Amniotic epithelial cell (primary cell): ENCODE data around the gene EPS8.
A peak's percentile ranks its signal among the peaks of the same experiment; 100 is the strongest.

ENCODE experiments used
- DNase-seq: peaks from one replicate; pipeline ENCODE4 v3.0.0-alpha.2; 2010; ENCODE audit warnings: low read depth

The EPS8 gene

DNA sequence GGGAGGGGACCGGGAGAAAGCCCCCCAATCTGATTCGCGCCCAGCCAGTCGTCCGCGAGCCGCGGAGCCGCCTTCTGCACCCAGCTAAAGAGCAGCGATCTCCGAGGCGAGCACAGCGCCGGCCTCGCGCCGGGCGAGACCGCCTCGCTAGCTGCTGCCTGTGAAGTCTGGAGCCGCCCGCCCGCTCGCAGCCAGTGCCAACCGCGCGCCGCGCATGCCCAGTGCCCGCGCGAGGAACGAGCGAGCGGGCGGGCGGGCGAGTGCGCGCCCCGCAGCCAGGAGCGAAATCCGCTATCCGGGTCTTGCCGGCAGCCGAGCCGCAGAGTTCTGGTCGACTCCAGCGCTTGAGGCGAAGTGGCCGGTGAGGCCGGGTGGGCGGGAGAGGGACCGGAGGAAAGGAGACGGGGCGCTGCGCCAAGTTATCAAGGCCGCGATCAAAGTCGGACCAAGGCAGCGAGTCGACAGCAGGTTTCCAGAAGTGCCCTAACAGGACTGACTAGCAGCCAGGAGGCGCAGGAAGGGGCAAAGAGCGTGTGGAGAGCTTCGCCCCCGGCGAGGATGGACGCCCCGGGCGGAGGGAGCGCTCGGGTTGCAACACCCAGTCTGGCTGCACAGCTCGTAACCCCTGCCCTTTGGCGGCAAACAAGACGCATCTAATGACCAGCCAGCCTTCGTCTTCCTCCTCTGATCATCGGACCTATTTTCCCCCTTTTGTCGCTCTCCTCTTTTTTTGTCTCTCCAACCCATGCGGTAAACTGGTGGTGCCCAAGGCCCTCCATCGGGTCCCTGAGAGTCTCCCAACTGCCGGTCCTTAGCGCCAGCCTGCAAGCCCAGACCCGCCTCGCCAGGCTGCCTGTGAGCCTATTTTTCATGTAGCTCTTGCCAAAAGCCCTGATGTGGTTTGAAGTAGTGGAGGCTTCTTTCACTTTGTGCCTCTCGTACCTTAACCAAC lies at the start of gene EPS8:
Gene EPS8 (minus strand): TSS at position 169 of the 952 bp plus-strand sequence. CDS start 106,437 bp downstream, outside the sequence.
- peak; percentile 87 for DNase-seq

DNA sequence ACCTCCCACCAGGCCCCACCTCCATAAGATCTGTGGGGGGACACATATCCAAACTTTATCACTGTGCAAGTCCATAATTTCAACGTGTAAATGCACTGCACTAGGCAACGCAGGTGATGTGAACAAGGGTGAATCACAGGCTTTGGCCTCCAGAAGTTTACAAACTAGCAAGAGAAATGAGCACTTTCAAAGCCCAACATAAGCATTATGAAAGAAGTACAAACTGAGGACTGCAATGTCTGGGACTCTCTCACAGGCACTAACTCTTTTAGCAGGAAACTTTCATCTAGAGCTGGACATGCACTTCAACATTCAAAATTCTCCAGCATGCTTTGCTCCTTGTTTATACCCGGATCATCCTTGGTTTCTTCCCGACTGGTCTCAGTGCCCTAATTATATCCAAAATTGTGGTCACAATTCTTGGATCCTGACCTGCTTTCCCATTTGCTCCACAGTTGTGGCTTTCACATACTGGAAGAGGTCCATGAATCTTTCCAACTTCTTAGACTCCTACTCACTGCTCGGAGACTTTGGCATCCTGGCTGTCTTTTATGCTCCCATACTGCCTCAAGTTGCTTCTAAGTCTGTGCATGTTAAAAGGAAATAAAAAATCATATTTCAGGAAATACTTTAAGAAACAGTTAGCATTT lies 48.1 kb upstream of the EPS8 start:
- DNase-seq, result peak; percentile 27

DNA sequence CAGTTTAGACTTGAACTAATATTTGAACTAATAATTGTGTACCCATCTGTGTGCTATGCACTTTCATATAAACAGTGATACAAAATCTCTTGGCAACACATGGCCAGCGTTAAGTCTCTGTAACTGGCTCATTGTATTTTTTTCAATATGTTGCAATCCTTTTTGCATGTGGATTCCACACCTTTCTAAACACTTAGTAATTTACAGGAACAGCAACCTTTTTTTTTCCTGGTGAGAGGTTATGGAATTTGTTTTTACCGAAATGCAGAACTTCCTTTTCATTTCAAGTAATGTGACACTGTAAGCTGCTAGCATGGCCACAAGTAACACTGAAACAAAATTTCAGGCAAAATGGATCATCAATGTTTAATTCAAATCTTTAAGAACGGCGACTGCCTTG lies 45.4 kb upstream of the EPS8 start:
- peak; percentile 29 for DNase-seq

DNA sequence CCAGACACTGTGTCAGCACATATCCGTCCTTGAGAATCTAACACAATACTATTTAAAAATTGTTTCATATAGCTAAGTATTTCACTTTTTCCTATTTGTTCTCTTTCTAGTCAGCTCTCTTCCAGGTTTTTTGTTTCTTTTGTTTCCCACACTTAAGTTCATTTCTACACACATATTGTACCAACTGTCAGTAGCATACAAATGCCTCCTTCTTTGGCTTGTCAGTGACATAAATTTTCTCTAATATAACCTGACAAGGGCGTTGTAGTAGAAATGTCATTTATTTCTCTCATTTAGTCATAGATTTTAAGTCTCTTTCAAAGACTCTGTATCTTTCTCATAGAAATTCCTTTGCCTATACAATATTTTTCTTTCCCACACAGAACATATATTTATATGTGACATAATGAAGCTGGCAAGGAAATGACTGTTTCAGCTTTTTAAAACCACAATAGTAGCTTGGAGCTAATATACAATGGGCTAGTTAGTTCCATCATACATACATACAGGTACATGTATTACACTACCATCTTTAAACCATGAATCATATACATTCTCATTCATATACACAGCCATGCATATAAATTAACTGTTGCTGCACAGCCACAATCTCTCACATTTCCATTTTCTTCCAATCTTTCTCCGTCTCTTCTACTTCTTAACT lies 42.3 kb upstream of the EPS8 start:
- no peak for DNase-seq

- DNase-seq, result peak; percentile 85
Observed at GRCh38 chr12:15830538-15830937, 41.4 kb upstream of the EPS8 start.

DNA sequence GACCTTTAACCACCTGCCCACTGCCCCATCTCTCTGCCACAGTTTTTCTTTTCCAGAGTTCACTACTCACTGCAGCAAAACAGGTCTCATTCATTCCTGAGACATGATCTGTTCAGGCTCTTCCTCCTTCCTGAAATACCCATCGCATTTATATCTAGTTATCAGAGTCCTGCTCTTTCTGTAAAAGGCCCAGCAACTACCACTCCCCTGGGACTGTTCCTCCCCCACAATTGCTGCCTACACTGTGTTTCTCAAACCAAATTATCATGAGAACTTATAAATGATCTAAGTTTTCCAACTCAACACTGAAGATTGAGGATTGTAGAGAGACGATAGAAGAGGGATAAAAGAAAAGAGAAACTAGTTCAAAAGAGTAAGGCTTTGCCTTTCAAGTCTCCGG lies 40.8 kb upstream of the EPS8 start:
- peak; percentile 49 for DNase-seq

GRCh38 chr12:15829255-15829654 lies 40.1 kb upstream of the EPS8 start:
- no peak for DNase-seq

- peak; percentile 35 for DNase-seq
Observed at GRCh38 chr12:15827136-15827535, 37.9 kb upstream of the EPS8 start.

- DNase-seq, result no peak
Observed at GRCh38 chr12:15824516-15824915, 35.3 kb upstream of the EPS8 start.

- DNase-seq, result no peak
Observed at GRCh38 chr12:15823360-15824128, 34.4 kb upstream of the EPS8 start.

GRCh38 chr12:15819644-15820437 lies 30.7 kb upstream of the EPS8 start:
- no peak for DNase-seq

GRCh38 chr12:15818418-15818817 lies 29.2 kb upstream of the EPS8 start:
- DNase-seq, result no peak

- DNase-seq, result no peak
Observed at GRCh38 chr12:15815730-15816129, 26.5 kb upstream of the EPS8 start.

DNA sequence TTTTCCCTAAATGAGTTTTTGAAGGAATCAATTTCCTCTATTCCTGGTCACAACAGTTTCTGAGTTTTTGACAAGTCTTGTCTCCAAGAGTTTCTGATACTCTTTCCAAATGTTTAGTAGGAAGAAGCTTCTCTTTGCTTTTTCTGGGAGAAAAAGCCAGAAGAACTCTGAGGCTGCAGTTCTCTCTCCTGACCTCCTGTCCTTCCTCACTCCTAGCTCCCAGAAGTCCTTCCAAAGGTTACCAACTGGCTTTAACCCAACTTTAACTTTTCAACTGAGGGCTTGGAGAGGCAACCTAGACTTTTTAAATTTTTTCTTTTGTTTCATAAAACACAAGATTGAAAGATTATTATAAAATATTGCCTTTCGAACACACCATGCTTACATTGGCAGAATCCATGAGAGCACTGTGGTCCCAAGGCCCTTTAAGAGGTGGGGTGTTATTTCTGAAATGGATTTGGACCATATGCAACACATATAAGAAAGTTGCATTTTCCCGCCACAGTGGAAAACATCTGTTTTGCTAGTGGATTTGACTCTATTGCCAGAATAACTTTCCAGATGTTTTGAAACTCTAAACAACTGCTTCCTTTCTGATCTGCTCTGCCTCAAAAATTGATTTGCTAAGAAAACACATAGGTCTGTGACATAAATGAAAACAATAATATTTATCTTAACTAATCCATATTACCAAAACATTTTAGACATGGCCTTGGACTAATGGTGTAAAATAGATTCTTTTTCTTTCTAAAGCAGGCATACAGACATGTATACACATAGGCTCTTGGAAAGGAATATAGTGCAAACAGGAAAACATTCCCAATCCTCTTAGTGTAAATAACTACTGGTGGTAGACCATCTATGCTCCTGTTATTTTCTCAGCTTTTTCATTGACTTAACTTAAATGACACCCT lies 22.3 kb upstream of the EPS8 start:
- no peak for DNase-seq

DNA sequence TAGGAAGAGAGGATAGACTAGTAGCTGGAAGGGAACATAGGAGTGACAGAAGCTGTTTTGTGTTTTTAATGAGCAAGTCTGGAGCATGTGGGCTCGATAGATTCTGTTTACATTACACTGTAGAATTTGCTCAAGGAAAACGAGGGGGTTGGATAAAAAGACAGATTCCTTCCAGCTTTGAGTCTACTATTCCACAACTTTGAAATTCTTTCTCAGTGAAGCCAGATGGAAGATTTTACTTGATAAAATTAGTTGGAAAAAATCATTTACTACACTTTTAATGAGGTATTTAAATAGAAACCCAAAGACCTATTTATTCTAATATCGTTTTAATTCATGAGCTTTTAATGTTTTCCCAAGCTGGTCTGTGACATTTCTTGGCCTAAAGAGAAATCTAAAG lies 19.5 kb upstream of the EPS8 start:
- DNase-seq, result peak; percentile 47

GRCh38 chr12:15808250-15808649 lies 19.1 kb upstream of the EPS8 start:
- DNase-seq, result no peak

DNA sequence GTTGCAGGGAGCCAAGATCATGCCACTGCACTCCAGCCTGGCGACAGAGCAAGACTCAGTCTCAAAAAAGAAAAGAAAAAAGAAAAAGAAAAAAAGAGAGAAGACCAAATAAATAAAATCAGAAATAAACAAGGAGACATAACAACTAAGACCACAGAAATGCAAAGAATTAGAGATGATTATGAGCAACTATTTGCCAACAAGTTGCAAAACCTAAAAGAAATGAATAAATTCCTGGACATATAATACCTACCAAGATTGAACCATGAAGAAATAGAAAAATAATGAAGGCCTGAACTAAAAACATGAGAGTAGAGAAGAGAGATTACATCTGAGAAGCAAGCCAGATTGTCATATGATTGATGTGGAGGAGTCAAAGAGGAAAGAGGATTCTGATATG lies 17.6 kb upstream of the EPS8 start:
- DNase-seq, result peak; percentile 66

DNA sequence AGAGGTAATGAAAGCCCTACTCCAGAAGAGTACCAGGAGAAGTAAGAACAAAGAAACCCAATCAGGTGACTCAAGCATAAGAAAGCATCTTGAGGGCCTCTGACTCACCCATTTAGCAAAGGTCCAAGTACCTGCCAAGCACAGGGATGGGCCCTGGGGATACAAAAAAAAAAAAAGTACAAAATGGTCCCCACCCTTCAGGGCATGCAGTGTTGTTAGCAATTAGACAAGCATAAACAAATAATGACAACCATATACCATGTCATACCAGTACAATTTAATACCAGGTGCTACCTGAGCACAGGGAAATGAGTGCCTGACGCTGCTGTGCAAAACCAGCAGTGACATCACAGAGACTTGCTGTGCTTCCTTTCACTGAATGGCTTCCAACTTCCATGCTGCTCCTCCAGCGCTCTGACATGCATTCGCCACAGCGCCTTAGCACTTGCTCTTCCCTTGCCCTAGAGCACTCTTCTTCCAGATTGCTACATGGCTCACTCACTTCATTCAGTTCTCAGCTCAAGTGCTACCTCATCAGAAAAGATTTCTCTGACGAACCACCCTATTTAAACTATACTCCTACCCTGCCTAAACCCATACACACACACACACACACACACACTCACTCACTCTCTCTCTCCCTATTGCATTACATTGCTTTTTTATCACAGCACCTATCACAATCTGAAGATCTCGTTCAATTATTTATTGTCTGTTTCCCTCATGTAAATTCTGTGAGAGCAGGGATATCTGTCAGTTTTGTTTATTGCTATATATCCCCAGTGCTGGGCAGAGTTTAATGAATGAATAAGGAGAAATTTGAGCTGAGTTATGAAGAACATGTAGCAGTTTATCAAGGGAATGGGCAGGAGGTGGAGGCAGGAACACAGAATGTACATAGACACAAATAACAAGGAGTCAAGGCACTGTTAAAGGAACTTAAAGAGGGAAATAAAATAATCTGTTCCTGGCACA lies 12.9 kb upstream of the EPS8 start:
- DNase-seq, result peak; percentile 73

- no peak for DNase-seq
Observed at GRCh38 chr12:15800278-15800677, 11.1 kb upstream of the EPS8 start.
